Activated CD8-positive, alpha-beta T cell treated with anti-CD3 and anti-CD28 coated beads, Interleukin-2, amount 10 ng/mL, durations not matched to agents 7 days and 5 days (primary cell): ENCODE measurements around the gene TTC39C. TPM values are rescaled to one million over a fixed set of nuclear protein-coding genes. Genes with fewer than 3 reads are reported as not detected.

Experiments
- ATAC-seq: fragments of 150-1000 bp; cut with Tn5 transposase; one replicate; pipeline ENCODE4 v1.10.0; 2021; ENCODE audit warnings: moderate library complexity
- CTCF ChIA-PET: fragments of 350-600 bp; sonication (Branson Sonifier 250); formaldehyde crosslinking; loops from one replicate; lab custom pipeline; 2021; ENCODE audit warnings: antibody characterized with exemption; lab: Charles Lee
- POLR2A ChIA-PET: fragments of 350-600 bp; sonication (Branson Sonifier 250); formaldehyde crosslinking; loops from one replicate; lab custom pipeline; 2021; ENCODE audit warnings: antibody characterized with exemption; lab: Charles Lee
- DNase-seq: peaks from one replicate; pipeline ENCODE4 v3.0.0-alpha.2; 2020
- H3K27ac Mint-ChIP-seq: one replicate; pipeline ENCODE4 v1.8.0; 2021; ENCODE audit warnings: mild to moderate bottlenecking, mixed read lengths
- H3K27me3 Mint-ChIP-seq: one replicate; pipeline ENCODE4 v1.8.0; 2021; ENCODE audit warnings: low read depth, mixed read lengths
- H3K36me3 Mint-ChIP-seq: one replicate; pipeline ENCODE4 v1.8.0; 2021; ENCODE audit warnings: low read depth, mixed read lengths
- H3K4me1 Mint-ChIP-seq: one replicate; pipeline ENCODE4 v1.8.0; 2021; ENCODE audit warnings: low read depth, mixed read lengths
- H3K4me3 Mint-ChIP-seq: one replicate; pipeline ENCODE4 v1.8.0; 2021; ENCODE audit warnings: mild to moderate bottlenecking, mixed read lengths
- H3K9me3 Mint-ChIP-seq: one replicate; pipeline ENCODE4 v1.8.0; 2022; ENCODE audit warnings: mixed read lengths; ENCODE audit not compliant: insufficient read depth
- total RNA-seq, 2 experiments: library from RNA; stranded (reverse); gene quantifications; one replicate each; pipeline ENCODE4 v1.2.3, GENCODE V29; 2021

The TTC39C gene
- total RNA-seq, 2 experiments from 2014 or later = 71.5 to 72.2 TPM

GRCh38 chr18:24095976-24096375 lies 81.4 kb downstream of the TTC39C start:
- ATAC-seq = no peak
- no peak overlapping the region for H3K27ac Mint-ChIP-seq
- CTCF ChIA-PET = no interaction called here
- H3K36me3 Mint-ChIP-seq = peaks cover 58% of the 10 kb centered on the region
- POLR2A ChIA-PET = no interaction called here
- no peaks in the 10 kb centered on the region for H3K9me3 Mint-ChIP-seq
- no peaks in the 10 kb centered on the region for H3K27me3 Mint-ChIP-seq
- H3K4me1 Mint-ChIP-seq = peaks cover 16% of the 10 kb centered on the region
- H3K4me3 Mint-ChIP-seq = no peak overlapping the region
- no peak for DNase-seq

GRCh38 chr18:24103320-24104021 lies 88.9 kb downstream of the TTC39C start:
- Mint-ChIP-seq H3K27ac (no peak overlapping the region), H3K4me1 (no peaks in the 10 kb centered on the region), H3K4me3 (no peak overlapping the region), H3K36me3 (peaks cover 52% of the 10 kb centered on the region), H3K27me3 (no peaks in the 10 kb centered on the region), H3K9me3 (no peaks in the 10 kb centered on the region)
- ATAC-seq = no peak
- POLR2A ChIA-PET = no interaction called here
- CTCF ChIA-PET = no interaction called here
- no peak for DNase-seq

GRCh38 chr18:24104486-24104885 lies 89.9 kb downstream of the TTC39C start:
- Mint-ChIP-seq H3K4me1 (no peaks in the 10 kb centered on the region), H3K27ac (no peak overlapping the region), H3K27me3 (no peaks in the 10 kb centered on the region), H3K36me3 (peaks cover 51% of the 10 kb centered on the region), H3K4me3 (no peak overlapping the region), H3K9me3 (no peaks in the 10 kb centered on the region)
- no peak for ATAC-seq
- ChIA-PET POLR2A (interaction anchor here (1.0 kb wide), 1 partner anchor 49 kb away, joined by 3 read pairs; no protein-coding TSS in a partner anchor), CTCF (interaction anchor here (1.6 kb wide), 1 partner anchor 11 kb away, joined by 3 read pairs; no protein-coding TSS in a partner anchor)
- no peak for DNase-seq

- ATAC-seq (no peak), DNase-seq (no peak)
- CTCF ChIA-PET = no interaction called here
- Mint-ChIP-seq H3K4me3 (no peak overlapping the region), H3K4me1 (peaks cover 1% of the 10 kb centered on the region), H3K27ac (no peak overlapping the region), H3K9me3 (no peaks in the 10 kb centered on the region), H3K27me3 (no peaks in the 10 kb centered on the region), H3K36me3 (peaks cover 36% of the 10 kb centered on the region)
- POLR2A ChIA-PET = no interaction called here
Measured at GRCh38 chr18:24108641-24109040, 94.1 kb downstream of the TTC39C start.

GRCh38 chr18:24111936-24112335 lies 97.4 kb downstream of the TTC39C start:
- Mint-ChIP-seq H3K4me3 (no peak overlapping the region), H3K4me1 (peaks cover 27% of the 10 kb centered on the region), H3K9me3 (no peaks in the 10 kb centered on the region), H3K27ac (no peak overlapping the region), H3K27me3 (no peaks in the 10 kb centered on the region), H3K36me3 (peaks cover 47% of the 10 kb centered on the region)
- ChIA-PET CTCF (interaction anchor here (0.9 to 1.2 kb wide), 2 partner anchors 17 to 36 kb away, joined by 3 read pairs; no protein-coding TSS in a partner anchor), POLR2A (interaction anchor here (0.7 kb wide), 1 partner anchor 27 kb away, joined by 4 read pairs; the partner anchor contains the start of gene CABYR)
- no peak for DNase-seq
- no peak for ATAC-seq

- Mint-ChIP-seq H3K27me3 (no peaks in the 10 kb centered on the region), H3K36me3 (peaks cover 44% of the 10 kb centered on the region), H3K4me3 (no peak overlapping the region), H3K9me3 (no peaks in the 10 kb centered on the region), H3K4me1 (peaks cover 27% of the 10 kb centered on the region), H3K27ac (no peak overlapping the region)
- ATAC-seq = no peak
- no peak for DNase-seq
- POLR2A ChIA-PET = interaction anchor here (0.7 kb wide), 1 partner anchor 26 kb away, joined by 4 read pairs; the partner anchor contains the start of gene CABYR
- CTCF ChIA-PET = interaction anchor here (0.9 to 3.4 kb wide), 3 partner anchors 18 to 194 kb away, joined by 3 to 17 read pairs (median 3); no protein-coding TSS in a partner anchor
Measured at GRCh38 chr18:24112464-24112863, 97.9 kb downstream of the TTC39C start.

GRCh38 chr18:24112874-24113615 lies 98.5 kb downstream of the TTC39C start:
- Mint-ChIP-seq H3K36me3 (peaks cover 44% of the 10 kb centered on the region), H3K4me3 (no peak overlapping the region), H3K4me1 (peaks cover 27% of the 10 kb centered on the region), H3K27ac (no peak overlapping the region), H3K27me3 (no peaks in the 10 kb centered on the region), H3K9me3 (no peaks in the 10 kb centered on the region)
- ChIA-PET CTCF (interaction anchor here (0.9 to 3.4 kb wide), 2 partner anchors 18 to 194 kb away, joined by 3 to 17 read pairs; no protein-coding TSS in a partner anchor), POLR2A (no interaction called here)
- ATAC-seq (no peak), DNase-seq (no peak)

GRCh38 chr18:24114924-24115549 lies 100.5 kb downstream of the TTC39C start:
- peak overlapping the region; percentile 24 for H3K27ac Mint-ChIP-seq
- H3K36me3 Mint-ChIP-seq = peaks cover 56% of the 10 kb centered on the region
- ChIA-PET POLR2A (interaction anchor here (1.3 kb wide), 1 partner anchor 9 kb away, joined by 4 read pairs; no protein-coding TSS in a partner anchor), CTCF (interaction anchor here (0.7 to 3.4 kb wide), 4 partner anchors 10 to 196 kb away, joined by 3 to 17 read pairs (median 4); no protein-coding TSS in a partner anchor)
- ATAC-seq (peak; percentile 51), DNase-seq (peak; percentile 36)
- H3K4me1 Mint-ChIP-seq = peaks cover 31% of the 10 kb centered on the region
- no peak overlapping the region for H3K4me3 Mint-ChIP-seq
- H3K27me3 Mint-ChIP-seq = no peaks in the 10 kb centered on the region
- H3K9me3 Mint-ChIP-seq = no peaks in the 10 kb centered on the region

GRCh38 chr18:24115628-24116027 lies 101.1 kb downstream of the TTC39C start:
- DNase-seq (no peak), ATAC-seq (peak; percentile 45)
- H3K4me3 Mint-ChIP-seq = no peak overlapping the region
- H3K9me3 Mint-ChIP-seq = no peaks in the 10 kb centered on the region
- no peaks in the 10 kb centered on the region for H3K27me3 Mint-ChIP-seq
- POLR2A ChIA-PET = no interaction called here
- CTCF ChIA-PET = interaction anchor here (3.4 kb wide), 1 partner anchor 197 kb away, joined by 17 read pairs; no protein-coding TSS in a partner anchor
- H3K4me1 Mint-ChIP-seq = peaks cover 31% of the 10 kb centered on the region
- H3K36me3 Mint-ChIP-seq = peaks cover 61% of the 10 kb centered on the region
- peak overlapping the region; percentile 24 for H3K27ac Mint-ChIP-seq

GRCh38 chr18:24118750-24119577 lies 104.4 kb downstream of the TTC39C start:
- ATAC-seq (peak; percentile 71), DNase-seq (peak; percentile 87)
- H3K4me1 Mint-ChIP-seq = peaks cover 27% of the 10 kb centered on the region
- peaks cover 70% of the 10 kb centered on the region for H3K36me3 Mint-ChIP-seq
- H3K4me3 Mint-ChIP-seq = no peak overlapping the region
- H3K27me3 Mint-ChIP-seq = no peaks in the 10 kb centered on the region
- no peak overlapping the region for H3K27ac Mint-ChIP-seq
- POLR2A ChIA-PET = no interaction called here
- CTCF ChIA-PET = interaction anchor here (0.9 to 1.7 kb wide), 9 partner anchors 18 to 497 kb away, joined by 3 to 13 read pairs (median 4); no protein-coding TSS in a partner anchor
- H3K9me3 Mint-ChIP-seq = no peaks in the 10 kb centered on the region
